Lower leg skin (tissue), 4 donors: Measurements from ENCODE around the gene GREB1. TPM values are rescaled to one million over a fixed set of nuclear protein-coding genes. Genes with fewer than 3 reads are reported as not detected.

Source experiments
- DNase-seq, 2 donors: peaks; one replicate each; pipeline ENCODE4 v3.0.0-alpha.2; 2019; ENCODE audit warnings: low spot score in 2 of 2
- H3K4me3 ChIP-seq: fragments of 200-600 bp; sonication (generic); 2 replicates; pipeline ENCODE4 v1.5.1; 2017; ENCODE audit warnings: mild to moderate bottlenecking, low read depth; ENCODE audit not compliant: poor library complexity, severe bottlenecking
- POLR2A ChIP-seq, 2 donors: fragments of 450-650 bp; IDR thresholded peaks; one replicate each; pipeline ENCODE4 v1.6.1; 2016 to 2017; ENCODE audit warnings: antibody characterized with exemption in 2 of 2, mild to moderate bottlenecking in 1 of 2, moderate library complexity in 1 of 2
- WGBS, 2 donors: methylation state at CpG; one replicate each; pipeline ENCODE4 v1.1.5; 2018; 5-methylcytosine and 5-hydroxymethylcytosine counted together
- intact Hi-C: fragments of 100-400 bp; cut with DNase I; formaldehyde crosslinking; loops from one replicate; pipeline ENCODE4 v1.15.0; 2023; ENCODE audit warnings: low total_unique reads
- total RNA-seq, 4 donors: library from RNA; depleted of rRNA; stranded (reverse); fragments of >200 nt; gene quantifications; one replicate each; pipeline ENCODE4 v1.1.0, GENCODE V29; 2016
- TF ChIP-seq, protein P1 (sequence below), 3 donors: fragments of 450-650 bp; IDR thresholded peaks; one replicate each; pipeline ENCODE4 v1.5.1; 2016; ENCODE audit warnings: antibody characterized with exemption in 3 of 3, mild to moderate bottlenecking in 3 of 3, moderate library complexity in 2 of 3

The GREB1 gene
- total RNA-seq, 4 donors from 2014 or later: 2.4 to 12.2 (median 4.0) TPM

DNA sequence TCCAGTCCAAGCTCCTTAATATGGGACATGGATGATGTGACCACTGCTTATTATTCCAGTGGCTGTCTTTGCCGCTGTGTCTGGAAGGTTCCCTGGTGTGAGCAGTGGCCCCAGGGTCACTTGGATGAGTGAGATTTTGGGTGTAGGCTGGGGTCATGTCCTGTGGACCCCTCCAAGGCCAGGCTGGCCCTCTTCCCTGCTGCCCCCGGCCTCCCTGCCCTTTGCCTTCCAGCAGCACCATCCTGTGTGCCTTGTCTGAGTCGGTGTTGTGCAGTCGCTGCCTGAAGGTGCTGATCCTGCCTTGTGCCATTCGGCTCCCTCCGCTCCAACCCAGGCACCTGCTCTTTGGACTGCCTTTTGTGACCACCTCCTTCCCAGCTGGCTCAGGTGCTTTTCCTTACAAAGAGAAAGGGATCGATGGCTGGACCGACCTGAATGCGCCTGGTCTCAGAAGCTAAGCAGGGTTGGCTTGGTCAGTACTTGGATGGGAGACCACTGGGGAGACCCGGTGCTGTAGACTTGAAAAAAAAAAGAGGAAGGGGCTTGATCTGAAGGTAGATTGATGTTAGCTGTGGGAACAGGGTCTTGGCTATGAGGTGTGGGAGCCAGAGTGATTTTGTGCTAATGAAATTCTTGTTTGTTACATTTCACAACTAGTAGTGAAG is 16.7 kb upstream of the GREB1 start:
- no peak overlapping the region for H3K4me3 ChIP-seq
- 91 to 92% methylated on average over 10 of the region's 10 CpGs for WGBS, 2 donors
- intact Hi-C loops: no loop called here
- no peak for DNase-seq
- no peak for TF ChIP-seq POLR2A (IDR thresholded peaks at IDR 0.05)
- TF ChIP-seq, protein P1, sequence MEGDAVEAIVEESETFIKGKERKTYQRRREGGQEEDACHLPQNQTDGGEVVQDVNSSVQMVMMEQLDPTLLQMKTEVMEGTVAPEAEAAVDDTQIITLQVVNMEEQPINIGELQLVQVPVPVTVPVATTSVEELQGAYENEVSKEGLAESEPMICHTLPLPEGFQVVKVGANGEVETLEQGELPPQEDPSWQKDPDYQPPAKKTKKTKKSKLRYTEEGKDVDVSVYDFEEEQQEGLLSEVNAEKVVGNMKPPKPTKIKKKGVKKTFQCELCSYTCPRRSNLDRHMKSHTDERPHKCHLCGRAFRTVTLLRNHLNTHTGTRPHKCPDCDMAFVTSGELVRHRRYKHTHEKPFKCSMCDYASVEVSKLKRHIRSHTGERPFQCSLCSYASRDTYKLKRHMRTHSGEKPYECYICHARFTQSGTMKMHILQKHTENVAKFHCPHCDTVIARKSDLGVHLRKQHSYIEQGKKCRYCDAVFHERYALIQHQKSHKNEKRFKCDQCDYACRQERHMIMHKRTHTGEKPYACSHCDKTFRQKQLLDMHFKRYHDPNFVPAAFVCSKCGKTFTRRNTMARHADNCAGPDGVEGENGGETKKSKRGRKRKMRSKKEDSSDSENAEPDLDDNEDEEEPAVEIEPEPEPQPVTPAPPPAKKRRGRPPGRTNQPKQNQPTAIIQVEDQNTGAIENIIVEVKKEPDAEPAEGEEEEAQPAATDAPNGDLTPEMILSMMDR (IDR thresholded peaks at IDR 0.05): no peak

GRCh38 chr2:11517906-11518305 is 15.9 kb upstream of the GREB1 start:
- 62 to 66% methylated on average over 3 of the region's 3 CpGs for WGBS, 2 donors
- no peak for DNase-seq
- no peak for TF ChIP-seq POLR2A (IDR thresholded peaks at IDR 0.05)
- TF ChIP-seq, protein P1 (IDR thresholded peaks at IDR 0.05): no peak
- intact Hi-C loops: no loop called here
- H3K4me3 ChIP-seq: no peak overlapping the region

- TF ChIP-seq POLR2A (IDR thresholded peaks at IDR 0.05): no peak
- TF ChIP-seq, protein P1 (IDR thresholded peaks at IDR 0.05): no peak
- DNase-seq: no peak
- intact Hi-C loops: no loop called here
- no peak overlapping the region for H3K4me3 ChIP-seq
- WGBS, 2 donors: 87 to 92% methylated on average over 3 of the region's 3 CpGs
Observed at GRCh38 chr2:11520092-11520693, 13.7 kb upstream of the GREB1 start.

- intact Hi-C loops: no loop called here
Observed at GRCh38 chr2:11521775-11522174, 12.1 kb upstream of the GREB1 start.

DNA sequence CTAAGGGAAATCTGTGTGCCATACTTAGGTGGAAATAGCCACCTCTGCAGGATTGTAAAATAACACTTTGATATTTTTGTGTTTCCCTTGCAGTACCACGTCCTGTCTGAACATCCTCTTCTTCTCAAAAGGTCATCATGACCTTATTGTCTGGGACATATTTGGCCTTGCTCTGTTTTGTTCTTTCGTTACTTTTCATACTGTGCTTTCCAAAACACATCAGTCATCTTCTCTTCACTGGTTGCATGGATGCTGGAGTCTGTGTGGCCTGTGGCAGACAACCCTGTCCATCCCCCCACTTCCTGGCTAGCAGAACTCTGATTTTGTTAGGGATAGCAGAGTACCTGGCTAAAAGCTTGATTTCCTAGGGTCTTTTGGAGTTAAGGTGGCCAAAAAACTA is 9.4 kb upstream of the GREB1 start:
- TF ChIP-seq POLR2A (IDR thresholded peaks at IDR 0.05): no peak
- TF ChIP-seq, protein P1 (IDR thresholded peaks at IDR 0.05): no peak
- 37 to 53% methylated on average over 2 of the region's 2 CpGs for WGBS, 2 donors
- intact Hi-C loops: no loop called here
- H3K4me3 ChIP-seq: no peak overlapping the region
- peak in 1 of 2 donors; percentile 33 for DNase-seq

More at GRCh38 chr2:11521775-11522174, 12.1 kb upstream of the GREB1 start:
- WGBS, 2 donors: 65 to 66% methylated on average over 8 of the region's 8 CpGs
- no peak overlapping the region for H3K4me3 ChIP-seq
- TF ChIP-seq, protein P1 (IDR thresholded peaks at IDR 0.05): no peak
- TF ChIP-seq POLR2A (IDR thresholded peaks at IDR 0.05): no peak
- no peak for DNase-seq
